Endothelial cell of umbilical vein (primary cell): Measurements from ENCODE around the gene SEMA5A.
A peak's percentile ranks its signal among the peaks of the same experiment; 100 is the strongest.

Source experiments
- CTCF ChIP-seq, 2 donors: IDR thresholded peaks; 1 replicate in 1 of 2; 2 replicates in 1 of 2; pipeline ENCODE4 v1.5.1; 2011; ENCODE audit warnings: low read length in 2 of 2, mild to moderate bottlenecking in 2 of 2, moderate library complexity in 2 of 2, control low read depth in 1 of 2, inconsistent platforms in 1 of 2, low read depth in 1 of 2; ENCODE audit not compliant: insufficient read depth in 1 of 2; ENCODE audit errors: extremely low read depth in 1 of 2
- EZH2 ChIP-seq: IDR thresholded peaks from 2 replicates; pipeline ENCODE4 v1.6.1; 2012; ENCODE audit warnings: borderline replicate concordance, low read depth, mild to moderate bottlenecking, moderate library complexity, low read length, inconsistent platforms; ENCODE audit not compliant: severe bottlenecking
- FOS ChIP-seq: IDR thresholded peaks from 2 replicates; pipeline ENCODE4 v1.6.1; 2011; ENCODE audit warnings: mild to moderate bottlenecking, low read length, moderate library complexity, borderline replicate concordance; ENCODE audit not compliant: insufficient read depth
- JUN ChIP-seq: IDR thresholded peaks from 2 replicates; pipeline ENCODE4 v1.6.1; 2011; ENCODE audit warnings: borderline replicate concordance, low read depth; ENCODE audit not compliant: insufficient read length, insufficient read depth
- MAX ChIP-seq: IDR thresholded peaks from 2 replicates; pipeline ENCODE4 v1.6.1; 2011; ENCODE audit not compliant: insufficient read depth, insufficient read length
- MYC ChIP-seq: IDR thresholded peaks from one replicate; pipeline ENCODE4 v1.6.1; 2011; ENCODE audit warnings: mild to moderate bottlenecking, low read depth, low read length
- POLR2A ChIP-seq: IDR thresholded peaks from 2 replicates; pipeline ENCODE4 v1.6.1; 2012; ENCODE audit warnings: low read depth, mild to moderate bottlenecking, control low read depth, low read length
- POLR2AphosphoS5 ChIP-seq: IDR thresholded peaks from 2 replicates; pipeline ENCODE4 v1.6.1; 2012; ENCODE audit warnings: low read depth, mild to moderate bottlenecking, control low read depth, low read length, moderate library complexity; ENCODE audit not compliant: insufficient read depth

- TF ChIP-seq POLR2AphosphoS5 (no peak), CTCF (IDR thresholded peaks at IDR 0.05; ENCODE audit: extremely low read depth in 1 of 2, insufficient read depth in 1 of 2, low read depth in 1 of 2, low read length in 2 of 2) (no peak), POLR2A (no peak), MAX (no peak), JUN (no peak), MYC (no peak), EZH2 (no peak), FOS (peak; percentile 12)
Measured at GRCh38 chr5:9338796-9339195, 207.1 kb downstream of the SEMA5A start.
